GM12878 (cell line): ENCODE measurements around the gene VTI1A. TPM values are rescaled to one million over a fixed set of nuclear protein-coding genes. Genes with fewer than 3 reads are reported as not detected.

Experiments used
- CHD1 ChIP-seq: IDR thresholded peaks from 2 replicates; pipeline ENCODE4 v1.6.1; 2012; ENCODE audit warnings: low read depth, low read length, improper control_type of control experiment
- MEF2B ChIP-seq: fragments of 450-650 bp; IDR thresholded peaks from 2 replicates; pipeline ENCODE4 v1.6.1; 2018; ENCODE audit warnings: mild to moderate bottlenecking, moderate library complexity; ENCODE audit not compliant: partially characterized antibody, poor library complexity, severe bottlenecking
- NR2C2 ChIP-seq: IDR thresholded peaks from 2 replicates; pipeline ENCODE4 v1.6.1; 2011; ENCODE audit warnings: borderline replicate concordance, low read depth; ENCODE audit not compliant: control insufficient read depth, insufficient read length
- RELA ChIP-seq: fragments of 450-650 bp; IDR thresholded peaks from 2 replicates; pipeline ENCODE4 v1.8.0; 2014; ENCODE audit warnings: borderline replicate concordance; ENCODE audit not compliant: partially characterized antibody
- polyA plus RNA-seq, 11 experiments: library from polyadenylated mRNA; depleted of rRNA in 4 of 11; unstranded in 6 of 11; stranded (reverse) in 5 of 11; fragments of >200 nt; fragmentation: Nextera tagmentation in 4 of 11; fragmentation: Illumina TruSeq in 1 of 11; extraction: Ambion mirVana in 4 of 11; extraction: Trizol in 1 of 11; gene quantifications; 1 replicate in 1 of 11; 2 replicates in 10 of 11; pipeline versions ENCODE4 v1.2.1 to v1.2.3, GENCODE V29; 2011 to 2016; ENCODE audit warnings: inconsistent platforms in 2 of 11, missing spikeins in 2 of 11, low read depth in 1 of 11
- total RNA-seq, 4 experiments: library from RNA; depleted of rRNA in 3 of 4; stranded (reverse); fragments of >200 nt in 3 of 4; fragmentation: Illumina TruSeq in 1 of 4; extraction: Trizol in 1 of 4; gene quantifications; 2 replicates each; pipeline versions ENCODE4 v1.2.1 to v1.2.3, GENCODE V29; 2013 to 2021
- TF ChIP-seq, protein P1 (sequence below): fragments of 450-650 bp; IDR thresholded peaks from 2 replicates; pipeline ENCODE4 v1.6.1; 2014; ENCODE audit warnings: mild to moderate bottlenecking
- TF ChIP-seq, protein P2 (sequence below): IDR thresholded peaks from 2 replicates; pipeline ENCODE4 v1.6.1; 2011; ENCODE audit warnings: borderline replicate concordance, low read depth, mild to moderate bottlenecking, moderate library complexity, low read length; ENCODE audit not compliant: insufficient read depth, poor library complexity, severe bottlenecking
- TF ChIP-seq, protein P3 (sequence below): fragments of 450-650 bp; formaldehyde crosslinking; IDR thresholded peaks from 2 replicates; pipeline ENCODE4 v1.4.0; 2022; ENCODE audit warnings: mild to moderate bottlenecking, moderate library complexity

The VTI1A gene
- total and polyA plus RNA-seq, 10 of the 15 experiments (the other 5 are each of a cell fraction or from before 2014, with no cell fraction given): 12.4 to 43.2 (median 27.5) TPM

DNA sequence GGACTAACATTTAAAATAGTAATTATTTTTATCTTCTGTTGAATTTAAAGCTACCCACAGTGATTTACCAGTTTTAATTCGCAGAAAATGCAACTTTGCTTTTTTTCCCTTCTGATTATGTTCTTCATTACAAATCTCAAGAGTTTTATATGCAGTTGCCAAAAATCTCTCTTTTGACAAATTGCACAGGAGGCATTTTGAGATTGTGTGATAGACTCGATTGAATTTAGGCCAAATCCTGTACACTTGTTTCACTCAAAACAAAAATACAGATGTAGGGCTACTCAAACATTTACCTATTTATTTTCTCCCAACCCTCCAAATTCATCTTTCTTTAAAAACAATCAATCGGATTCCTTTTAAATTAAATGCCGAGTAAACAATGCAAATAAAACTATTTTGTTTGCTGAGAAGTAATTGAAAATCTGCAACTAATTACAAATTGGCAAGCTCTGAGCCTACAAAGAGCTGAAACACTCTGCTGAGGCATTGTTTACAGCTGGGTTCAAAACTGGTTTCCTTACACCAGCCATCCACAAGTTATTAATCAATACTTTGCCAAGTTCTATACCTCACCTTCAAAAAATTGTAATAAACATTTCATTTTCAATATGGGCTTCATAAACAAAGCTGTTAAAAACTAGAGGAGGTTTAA lies 288.2 kb downstream of the VTI1A start (continued):
- TF ChIP-seq, protein P1, sequence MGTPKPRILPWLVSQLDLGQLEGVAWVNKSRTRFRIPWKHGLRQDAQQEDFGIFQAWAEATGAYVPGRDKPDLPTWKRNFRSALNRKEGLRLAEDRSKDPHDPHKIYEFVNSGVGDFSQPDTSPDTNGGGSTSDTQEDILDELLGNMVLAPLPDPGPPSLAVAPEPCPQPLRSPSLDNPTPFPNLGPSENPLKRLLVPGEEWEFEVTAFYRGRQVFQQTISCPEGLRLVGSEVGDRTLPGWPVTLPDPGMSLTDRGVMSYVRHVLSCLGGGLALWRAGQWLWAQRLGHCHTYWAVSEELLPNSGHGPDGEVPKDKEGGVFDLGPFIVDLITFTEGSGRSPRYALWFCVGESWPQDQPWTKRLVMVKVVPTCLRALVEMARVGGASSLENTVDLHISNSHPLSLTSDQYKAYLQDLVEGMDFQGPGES: no peak
- TF ChIP-seq CHD1 (no peak), NR2C2 (no peak), RELA (no peak), MEF2B (no peak)
- TF ChIP-seq, protein P2, sequence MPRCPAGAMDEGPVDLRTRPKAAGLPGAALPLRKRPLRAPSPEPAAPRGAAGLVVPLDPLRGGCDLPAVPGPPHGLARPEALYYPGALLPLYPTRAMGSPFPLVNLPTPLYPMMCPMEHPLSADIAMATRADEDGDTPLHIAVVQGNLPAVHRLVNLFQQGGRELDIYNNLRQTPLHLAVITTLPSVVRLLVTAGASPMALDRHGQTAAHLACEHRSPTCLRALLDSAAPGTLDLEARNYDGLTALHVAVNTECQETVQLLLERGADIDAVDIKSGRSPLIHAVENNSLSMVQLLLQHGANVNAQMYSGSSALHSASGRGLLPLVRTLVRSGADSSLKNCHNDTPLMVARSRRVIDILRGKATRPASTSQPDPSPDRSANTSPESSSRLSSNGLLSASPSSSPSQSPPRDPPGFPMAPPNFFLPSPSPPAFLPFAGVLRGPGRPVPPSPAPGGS: no peak
- TF ChIP-seq, protein P3, sequence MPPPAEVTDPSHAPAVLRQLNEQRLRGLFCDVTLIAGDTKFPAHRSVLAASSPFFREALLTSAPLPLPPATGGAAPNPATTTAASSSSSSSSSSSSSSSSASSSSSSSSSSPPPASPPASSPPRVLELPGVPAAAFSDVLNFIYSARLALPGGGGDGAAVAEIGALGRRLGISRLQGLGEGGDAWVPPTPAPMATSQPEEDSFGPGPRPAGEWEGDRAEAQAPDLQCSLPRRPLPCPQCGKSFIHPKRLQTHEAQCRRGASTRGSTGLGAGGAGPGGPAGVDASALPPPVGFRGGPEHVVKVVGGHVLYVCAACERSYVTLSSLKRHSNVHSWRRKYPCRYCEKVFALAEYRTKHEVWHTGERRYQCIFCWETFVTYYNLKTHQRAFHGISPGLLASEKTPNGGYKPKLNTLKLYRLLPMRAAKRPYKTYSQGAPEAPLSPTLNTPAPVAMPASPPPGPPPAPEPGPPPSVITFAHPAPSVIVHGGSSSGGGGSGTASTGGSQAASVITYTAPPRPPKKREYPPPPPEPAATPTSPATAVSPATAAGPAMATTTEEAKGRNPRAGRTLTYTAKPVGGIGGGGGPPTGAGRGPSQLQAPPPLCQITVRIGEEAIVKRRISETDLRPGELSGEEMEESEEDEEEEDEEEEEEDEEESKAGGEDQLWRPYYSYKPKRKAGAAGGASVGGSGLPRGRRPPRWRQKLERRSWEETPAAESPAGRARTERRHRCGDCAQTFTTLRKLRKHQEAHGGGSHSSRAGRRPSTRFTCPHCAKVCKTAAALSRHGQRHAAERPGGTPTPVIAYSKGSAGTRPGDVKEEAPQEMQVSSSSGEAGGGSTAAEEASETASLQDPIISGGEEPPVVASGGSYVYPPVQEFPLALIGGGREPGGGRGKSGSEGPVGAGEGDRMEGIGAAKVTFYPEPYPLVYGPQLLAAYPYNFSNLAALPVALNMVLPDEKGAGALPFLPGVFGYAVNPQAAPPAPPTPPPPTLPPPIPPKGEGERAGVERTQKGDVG (CRISPR knock-in tag): no peak
